Measurements from ENCODE around the gene SLC41A3. TPM values are rescaled to one million over a fixed set of nuclear protein-coding genes. Genes with fewer than 3 reads are reported as not detected.

The SLC41A3 gene
- total RNA-seq, 1 donor from 2014 or later, result 56.0 TPM

GRCh38 chr3:126026761-126027160, 57.2 kb downstream of the SLC41A3 start:
- no peak for DNase-seq (ENCODE audit: low read depth in 2 of 2)

GRCh38 chr3:126026277-126026751, 57.6 kb downstream of the SLC41A3 start:
- DNase-seq (ENCODE audit: low read depth in 2 of 2), result no peak

GRCh38 chr3:126025862-126026261, 58.1 kb downstream of the SLC41A3 start:
- no peak for DNase-seq (ENCODE audit: low read depth in 2 of 2)

GRCh38 chr3:126025116-126025729, 58.7 kb downstream of the SLC41A3 start:
- DNase-seq (ENCODE audit: low read depth in 2 of 2), result no peak

- no peak for DNase-seq (ENCODE audit: low read depth in 2 of 2)
Measured at GRCh38 chr3:126024049-126024854, 59.7 kb downstream of the SLC41A3 start.

GRCh38 chr3:126023390-126023789, 60.5 kb downstream of the SLC41A3 start:
- no peak for DNase-seq (ENCODE audit: low read depth in 2 of 2)

- DNase-seq (ENCODE audit: low read depth in 2 of 2), result no peak
Measured at GRCh38 chr3:126022741-126023359, 61.1 kb downstream of the SLC41A3 start.

GRCh38 chr3:126021702-126022101, 62.2 kb downstream of the SLC41A3 start:
- DNase-seq (ENCODE audit: low read depth in 2 of 2), result no peak

GRCh38 chr3:126021224-126021623, 62.7 kb downstream of the SLC41A3 start:
- no peak for DNase-seq (ENCODE audit: low read depth in 2 of 2)

GRCh38 chr3:126019683-126020082, 64.2 kb downstream of the SLC41A3 start:
- no peak for DNase-seq (ENCODE audit: low read depth in 2 of 2)

- no peak for DNase-seq (ENCODE audit: low read depth in 2 of 2)
Measured at GRCh38 chr3:126018995-126019394, 64.9 kb downstream of the SLC41A3 start.

GRCh38 chr3:126018545-126018944, 65.4 kb downstream of the SLC41A3 start:
- no peak for DNase-seq (ENCODE audit: low read depth in 2 of 2)

- no peak for DNase-seq (ENCODE audit: low read depth in 2 of 2)
Measured at GRCh38 chr3:126017362-126017761, 66.6 kb downstream of the SLC41A3 start.

GRCh38 chr3:126016616-126017015, 67.3 kb downstream of the SLC41A3 start:
- DNase-seq (ENCODE audit: low read depth in 2 of 2), result no peak

- DNase-seq (ENCODE audit: low read depth in 2 of 2), result no peak
Measured at GRCh38 chr3:126015075-126015474, 68.8 kb downstream of the SLC41A3 start.

GRCh38 chr3:126014252-126014651, 69.7 kb downstream of the SLC41A3 start:
- no peak for DNase-seq (ENCODE audit: low read depth in 2 of 2)

- no peak for DNase-seq (ENCODE audit: low read depth in 2 of 2)
Measured at GRCh38 chr3:126013751-126014156, 70.2 kb downstream of the SLC41A3 start.

- no peak for DNase-seq (ENCODE audit: low read depth in 2 of 2)
Measured at GRCh38 chr3:126009181-126009580, 74.7 kb downstream of the SLC41A3 start.

- no peak for DNase-seq (ENCODE audit: low read depth in 2 of 2)
Measured at GRCh38 chr3:126008219-126008618, 75.7 kb downstream of the SLC41A3 start.

- no peak for DNase-seq (ENCODE audit: low read depth in 2 of 2)
Measured at GRCh38 chr3:126005951-126006350, 78.0 kb downstream of the SLC41A3 start.

GRCh38 chr3:126004692-126005091, 79.2 kb downstream of the SLC41A3 start:
- DNase-seq (ENCODE audit: low read depth in 2 of 2), result no peak

- DNase-seq (ENCODE audit: low read depth in 2 of 2), result no peak
Measured at GRCh38 chr3:126004217-126004616, 79.7 kb downstream of the SLC41A3 start.
